ENCODE measurements around the gene TSHZ2. TPM values are rescaled to one million over a fixed set of nuclear protein-coding genes. Genes with fewer than 3 reads are reported as not detected.

The TSHZ2 gene
- total RNA-seq, 1 experiment from 2014 or later: 0.07 TPM

GRCh38 chr20:53448426-53448825, 476.3 kb downstream of the TSHZ2 start:
- Histone ChIP-seq H4K8ac (replicated peaks; ENCODE audit: insufficient read length, low read depth, low read length) (no peak overlapping the region), H3T11ph (ENCODE audit: low read length) (no peak overlapping the region), H4K20me1 (ENCODE audit: control insufficient read depth, insufficient read depth, insufficient read length) (no peaks in the 10 kb centered on the region), H3K4ac (ENCODE audit: low read depth, low read length) (no peak overlapping the region), H3K27ac (ENCODE audit: insufficient read length, low read depth, low read length) (no peak overlapping the region), H4K91ac (ENCODE audit: insufficient read length, low read depth, low read length) (no peak overlapping the region), H2BK120ac (ENCODE audit: low read depth, low read length, poor library complexity, severe bottlenecking) (no peak overlapping the region), H3K23ac (ENCODE audit: insufficient read length, low read depth, low read length) (no peak overlapping the region), H3K9me3 (ENCODE audit: control insufficient read depth, low read depth, low read length) (peaks cover 20% of the 10 kb centered on the region), H2BK5ac (ENCODE audit: insufficient read length, low read length) (no peak overlapping the region), H3K79me1 (ENCODE audit: insufficient read depth, low read depth, low read length, poor library complexity, severe bottlenecking) (no peaks in the 10 kb centered on the region), H2BK12ac (ENCODE audit: insufficient read length, low read depth, low read length) (no peak overlapping the region), H3K27me3 (ENCODE audit: insufficient read depth, low read length) (no peaks in the 10 kb centered on the region), H3K4me1 (ENCODE audit: insufficient read depth, low read length) (no peaks in the 10 kb centered on the region), H2AK5ac (ENCODE audit: insufficient read length, low read length) (no peak overlapping the region), H3K18ac (ENCODE audit: insufficient read length, low read depth, low read length) (no peak overlapping the region), H3K79me2 (ENCODE audit: insufficient read depth, low read length) (no peaks in the 10 kb centered on the region), H3K4me2 (ENCODE audit: insufficient read depth, insufficient read length, low read length) (no peak overlapping the region), H3K14ac (ENCODE audit: insufficient read depth, low read length) (no peak overlapping the region), H2BK20ac (ENCODE audit: low read depth, low read length, poor library complexity, severe bottlenecking) (no peak overlapping the region), H3K56ac (ENCODE audit: insufficient read length, low read depth, low read length) (no peak overlapping the region), H3K23me2 (ENCODE audit: insufficient read length, low read depth, low read length, poor library complexity, severe bottlenecking) (no peaks in the 10 kb centered on the region), H2AFZ (ENCODE audit: low read length) (no peak overlapping the region), H2BK15ac (ENCODE audit: low read depth, low read length) (no peak overlapping the region), H4K5ac (ENCODE audit: insufficient read length, low read depth, low read length) (no peak overlapping the region), H3K9ac (ENCODE audit: extremely low read depth, insufficient read length, low read length) (no peak overlapping the region)
- no peak for DNase-seq
- peaks cover 5% of the 10 kb centered on the region in 2 experiments for H3K4me1 Mint-ChIP-seq
- TF ChIP-seq CTCF (conservative IDR thresholded peaks at IDR 0.05): no peak
- no CpG with 5 or more reads among the region's 1 CpG for WGBS (ENCODE audit: extremely low coverage, insufficient read length, low lambda C conversion rate)
- peaks cover 4 to 22% (median 19%) of the 10 kb centered on the region in 3 experiments for H3K36me3 Mint-ChIP-seq (ENCODE audit: insufficient read depth in 1 of 3, low read depth in 3 of 3)
- H3K4me3 Mint-ChIP-seq: no peak overlapping the region
- peaks cover 5% of the 10 kb centered on the region for H3K27me3 Mint-ChIP-seq (ENCODE audit: low read depth)
- peaks cover 16 to 27% of the 10 kb centered on the region in 2 experiments for H3K9me3 Mint-ChIP-seq
- no peak overlapping the region for H3K27ac Mint-ChIP-seq

All from H9 (cell line).